GM12878 (cell line): ENCODE measurements around the gene LDLRAD4. TPM values are rescaled to one million over a fixed set of nuclear protein-coding genes. Genes with fewer than 3 reads are reported as not detected.

Experiments used
- ATAC-seq: fragments of 200-7000 bp; cut with Tn5 transposase; 3 replicates; pipeline ENCODE4 v1.9.1; 2020; ENCODE audit warnings: mild to moderate bottlenecking, moderate library complexity
- BruUV-seq: library from RNA; stranded (reverse); fragments of 400-500 nt; replicated peaks from 2 replicates; lab custom pipeline; 2021; lab: Mats Ljungman, UMichigan
- CTCF ChIA-PET: fragments of 300-600 bp; sonication (Branson Sonifier 250); formaldehyde crosslinking; extraction: SDS; loops from one replicate; lab custom pipeline; 2021; ENCODE audit warnings: inconsistent platforms; lab: Yijun Ruan, JAX
- POLR2A ChIA-PET: fragments of 350-600 bp; formaldehyde crosslinking; extraction: SDS; loops from one replicate; lab custom pipeline; 2021; ENCODE audit warnings: inconsistent platforms; lab: Charles Lee
- RAD21 ChIA-PET: fragments of 300-600 bp; sonication (Branson Sonifier 250); formaldehyde crosslinking; loops from one replicate; lab custom pipeline; 2023; ENCODE audit warnings: antibody characterized with exemption; ENCODE audit not compliant: unreplicated experiment; lab: Charles Lee
- SMC1A ChIA-PET: fragments of 300-600 bp; sonication (Branson Sonifier 250); formaldehyde crosslinking; loops from one replicate; lab custom pipeline; 2023; ENCODE audit not compliant: unreplicated experiment, uncharacterized antibody; lab: Charles Lee
- DNase-seq: peaks from one replicate; pipeline ENCODE4 v3.0.0-alpha.2; 2011; ENCODE audit warnings: low read depth, low spot score
- FAIRE-seq: peaks from 3 replicates; lab custom pipeline; 2011; peaks lifted over from hg19 to GRCh38; lab: Jason Lieb, UNC
- H2AFZ ChIP-seq: 2 replicates; pipeline ENCODE4 v1.6.0; 2011; ENCODE audit warnings: low read depth, low read length, control low read depth; ENCODE audit not compliant: control insufficient read depth
- H3K27ac ChIP-seq: 2 replicates; pipeline ENCODE4 v1.5.1; 2011; ENCODE audit warnings: control low read depth; ENCODE audit not compliant: control insufficient read depth, insufficient read depth
- H3K27me3 ChIP-seq, 2 experiments: replicated peaks in 1 of 2; 2 replicates each; pipeline versions ENCODE4 v1.6.0 to v1.6.1; 2011; ENCODE audit warnings: low read length in 1 of 2; ENCODE audit not compliant: control insufficient read depth in 2 of 2, insufficient read depth in 2 of 2
- H3K36me3 ChIP-seq, 2 experiments: 2 replicates each; pipeline ENCODE4 v1.5.1; 2011; ENCODE audit warnings: low read length in 1 of 2; ENCODE audit not compliant: control insufficient read depth in 2 of 2, insufficient read depth in 2 of 2
- H3K4me1 ChIP-seq: 2 replicates; pipeline ENCODE4 v1.6.1; 2011; ENCODE audit warnings: mild to moderate bottlenecking, low read length, moderate library complexity, mixed read lengths; ENCODE audit not compliant: control insufficient read depth, insufficient read depth
- H3K4me2 ChIP-seq: 2 replicates; pipeline ENCODE4 v1.6.0; 2011; ENCODE audit warnings: control low read depth; ENCODE audit not compliant: control insufficient read depth, insufficient read depth
- H3K4me3 ChIP-seq: fragments of 200-600 bp; sonication (generic); 2 replicates; pipeline ENCODE4 v1.5.1; 2016
- H3K79me2 ChIP-seq: 2 replicates; pipeline ENCODE4 v1.6.0; 2011; ENCODE audit warnings: low read length; ENCODE audit not compliant: control insufficient read depth, insufficient read depth
- H3K9ac ChIP-seq: 2 replicates; pipeline ENCODE4 v1.8.0; 2011; ENCODE audit warnings: low read length, control low read depth, mixed read lengths; ENCODE audit not compliant: control insufficient read depth, insufficient read depth
- H3K9me3 ChIP-seq: replicated peaks from 3 replicates; pipeline ENCODE4 v1.5.1; 2011; ENCODE audit warnings: mild to moderate bottlenecking, low read length; ENCODE audit not compliant: control insufficient read depth, insufficient read depth
- H4K20me1 ChIP-seq: 2 replicates; pipeline ENCODE4 v1.6.0; 2011; ENCODE audit not compliant: control insufficient read depth, insufficient read depth
- CREB1 ChIP-seq: IDR thresholded peaks from 2 replicates; pipeline ENCODE4 v1.6.1; 2012; ENCODE audit warnings: low read depth, mild to moderate bottlenecking, inconsistent platforms
- HDAC6 ChIP-seq: fragments of 200-600 bp; sonication (generic); IDR thresholded peaks from one replicate; pipeline ENCODE4 v1.8.0; 2017; ENCODE audit warnings: antibody characterized with exemption; ENCODE audit not compliant: unreplicated experiment
- JUND ChIP-seq: IDR thresholded peaks from 2 replicates; pipeline ENCODE4 v1.6.1; 2012; ENCODE audit warnings: low read depth, mild to moderate bottlenecking, low read length, improper control_type of control experiment, moderate library complexity
- KDM1A ChIP-seq: fragments of 200-600 bp; sonication (generic); IDR thresholded peaks from 2 replicates; pipeline ENCODE4 v1.6.1; 2016; ENCODE audit warnings: borderline replicate concordance
- RB1 ChIP-seq: fragments of 450-650 bp; formaldehyde crosslinking; IDR thresholded peaks from 2 replicates; pipeline ENCODE4 v1.6.1; 2017; ENCODE audit warnings: mild to moderate bottlenecking, borderline replicate concordance
- SRF ChIP-seq, 2 experiments: IDR thresholded peaks; 2 replicates each; pipeline ENCODE4 v1.6.1; 2011; ENCODE audit warnings: low read depth in 2 of 2, low read length in 2 of 2, mild to moderate bottlenecking in 1 of 2, moderate library complexity in 1 of 2
- SUZ12 ChIP-seq: fragments of 200-600 bp; sonication (generic); IDR thresholded peaks from one replicate; pipeline ENCODE4 v1.6.1; 2018; ENCODE audit warnings: antibody characterized with exemption, mild to moderate bottlenecking; ENCODE audit not compliant: unreplicated experiment
- YBX1 ChIP-seq: fragments of 450-650 bp; IDR thresholded peaks from 2 replicates; pipeline ENCODE4 v1.6.1; 2016; ENCODE audit warnings: antibody characterized with exemption
- WGBS: methylation state at CpG from one replicate; pipeline ENCODE4 v1.1.6; 2016; ENCODE audit warnings: low lambda C conversion rate; ENCODE audit not compliant: insufficient replicate concordance, insufficient coverage; ENCODE audit errors: missing lambda C conversion rate; 5-methylcytosine and 5-hydroxymethylcytosine counted together
- in situ Hi-C: fragments of 300-500 bp; cut with MboI; formaldehyde crosslinking; loops from 9 replicates; pipeline ENCODE4 v1.14.3; 2018; ENCODE audit warnings: mixed read lengths
- intact Hi-C: fragments of 100-400 bp; cut with micrococcal nuclease; formaldehyde crosslinking; loops from one replicate; pipeline ENCODE4 v1.14.2; 2022; ENCODE audit not compliant: unreplicated experiment
- polyA plus RNA-seq, 11 experiments: library from polyadenylated mRNA; depleted of rRNA in 4 of 11; unstranded in 6 of 11; stranded (reverse) in 5 of 11; fragments of >200 nt; fragmentation: Nextera tagmentation in 4 of 11; fragmentation: Illumina TruSeq in 1 of 11; extraction: Ambion mirVana in 4 of 11; extraction: Trizol in 1 of 11; gene quantifications; 1 replicate in 1 of 11; 2 replicates in 10 of 11; pipeline versions ENCODE4 v1.2.1 to v1.2.3, GENCODE V29; 2011 to 2016; ENCODE audit warnings: inconsistent platforms in 2 of 11, missing spikeins in 2 of 11, low read depth in 1 of 11
- total RNA-seq, 4 experiments: library from RNA; depleted of rRNA in 3 of 4; stranded (reverse); fragments of >200 nt in 3 of 4; fragmentation: Illumina TruSeq in 1 of 4; extraction: Trizol in 1 of 4; gene quantifications; 2 replicates each; pipeline versions ENCODE4 v1.2.1 to v1.2.3, GENCODE V29; 2013 to 2021

LDLRAD4 gene
- total and polyA plus RNA-seq, 10 of the 15 experiments (the other 5 are each of a cell fraction or from before 2014, with no cell fraction given): 2.7 to 16.8 (median 11.2) TPM

DNA sequence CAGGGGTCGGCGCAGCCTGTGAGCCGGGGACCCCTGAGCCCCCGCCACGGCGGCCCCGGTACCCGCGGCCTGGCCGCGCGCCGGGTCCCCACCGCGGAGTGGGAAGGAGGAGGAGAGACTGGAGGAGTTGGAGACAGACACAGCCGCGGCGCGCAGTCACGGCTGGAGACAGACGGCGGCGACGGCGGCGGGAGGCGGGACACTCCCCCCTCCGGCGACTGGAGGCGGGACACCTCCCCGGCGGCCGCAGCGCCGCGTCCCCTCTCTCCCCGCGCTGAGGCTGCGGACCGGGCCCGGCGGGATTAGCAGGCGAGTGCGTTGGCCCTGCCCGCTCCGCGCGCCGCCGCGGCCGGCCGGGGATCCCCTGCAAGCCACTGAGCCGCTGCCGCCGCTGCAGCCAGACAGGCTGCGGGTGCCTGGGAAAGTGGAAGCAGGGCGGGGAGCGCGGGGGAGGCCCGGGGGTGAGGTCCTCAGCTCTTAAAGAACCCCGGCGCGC is 1.0 kb upstream of the LDLRAD4 start:
- intact Hi-C loops: loop anchor here (10.0 kb wide), 1 partner anchor 317 kb away; no protein-coding TSS in a partner anchor
- FAIRE-seq (no peak), ATAC-seq (peak; percentile 53), DNase-seq (no peak)
- no peaks in the 10 kb centered on the region for H3K36me3 ChIP-seq
- H3K79me2 ChIP-seq: no peaks in the 10 kb centered on the region
- in situ Hi-C loops: no loop called here
- H3K9ac ChIP-seq: no peak overlapping the region
- H3K27me3 ChIP-seq: peaks cover 11 to 25% of the 10 kb centered on the region in 2 experiments
- WGBS: 0% methylated on average over 35 of the region's 64 CpGs
- RAD21 ChIA-PET: interaction anchor here (1.3 kb wide), 1 partner anchor 412 kb away, joined by 3 read pairs; no protein-coding TSS in a partner anchor
- H2AFZ ChIP-seq: no peak overlapping the region
- no peaks in the 10 kb centered on the region for H3K9me3 ChIP-seq
- H3K4me3 ChIP-seq: peak overlapping the region; percentile 22; the same call in 1 of the 2 replicates
- H3K4me2 ChIP-seq: peak overlapping the region; percentile 81
- SMC1A ChIA-PET: interaction anchor here (1.4 to 1.8 kb wide), 5 partner anchors 37 to 344 kb away, joined by 3 to 12 read pairs (median 8); no protein-coding TSS in a partner anchor
- BruUV-seq: no TSS peak
- H3K4me1 ChIP-seq: no peaks in the 10 kb centered on the region
- POLR2A ChIA-PET: no interaction called here
- H3K27ac ChIP-seq: no peak overlapping the region
- no peaks in the 10 kb centered on the region for H4K20me1 ChIP-seq
- TF ChIP-seq HDAC6 (peak; percentile 29), JUND (no peak)
- CTCF ChIA-PET: interaction anchor here (1.0 to 2.0 kb wide), 4 partner anchors 136 to 344 kb away, joined by 3 to 26 read pairs (median 8); no protein-coding TSS in a partner anchor

DNA sequence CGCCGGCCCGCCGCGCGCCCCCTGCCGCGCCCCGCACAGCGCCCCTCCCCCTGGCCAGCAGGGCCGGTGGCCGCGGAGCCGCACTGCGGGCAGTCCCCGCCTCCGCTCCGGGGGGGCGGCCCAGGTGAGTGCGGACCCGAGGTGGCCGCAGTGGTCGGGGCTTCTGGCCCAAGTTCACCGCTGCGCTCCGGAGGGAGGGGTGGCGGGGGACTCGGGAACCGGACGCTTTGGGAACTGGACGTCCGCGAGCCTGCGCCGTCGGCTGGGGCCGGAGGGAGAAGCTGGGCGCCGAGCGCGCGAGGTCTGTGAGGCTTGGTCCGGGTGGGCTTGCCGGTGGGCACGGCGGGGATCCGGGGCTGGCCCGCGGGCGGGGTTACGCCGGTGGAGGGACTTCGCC is 591 bp upstream of the LDLRAD4 start:
- H3K27ac ChIP-seq: no peak overlapping the region
- no peaks in the 10 kb centered on the region for H4K20me1 ChIP-seq
- ATAC-seq (no peak), DNase-seq (no peak), FAIRE-seq (no peak)
- POLR2A ChIA-PET: no interaction called here
- H2AFZ ChIP-seq: no peak overlapping the region
- no peaks in the 10 kb centered on the region for H3K9me3 ChIP-seq
- H3K4me3 ChIP-seq: peak overlapping the region; percentile 22; the same call in 1 of the 2 replicates
- H3K36me3 ChIP-seq: no peaks in the 10 kb centered on the region
- TF ChIP-seq SUZ12 (no peak), CREB1 (no peak), SRF (IDR thresholded peaks at IDR 0.05; ENCODE audit: low read depth in 2 of 2, low read length in 2 of 2) (no peak), YBX1 (no peak), RB1 (no peak), KDM1A (no peak)
- in situ Hi-C loops: no loop called here
- peak overlapping the region; percentile 81; the same call in 1 of the 2 replicates for H3K4me2 ChIP-seq
- H3K79me2 ChIP-seq: no peaks in the 10 kb centered on the region
- intact Hi-C loops: loop anchor here (10.0 kb wide), 1 partner anchor 317 kb away; no protein-coding TSS in a partner anchor
- SMC1A ChIA-PET: no interaction called here
- H3K27me3 ChIP-seq: peaks cover 12 to 25% of the 10 kb centered on the region in 2 experiments
- BruUV-seq: no TSS peak
- no peaks in the 10 kb centered on the region for H3K4me1 ChIP-seq
- RAD21 ChIA-PET: interaction anchor here (1.3 kb wide), 1 partner anchor 412 kb away, joined by 3 read pairs; no protein-coding TSS in a partner anchor
- CTCF ChIA-PET: interaction anchor here (1.0 to 2.0 kb wide), 2 partner anchors 284 to 339 kb away, joined by 3 to 5 read pairs; no protein-coding TSS in a partner anchor
- no peak overlapping the region for H3K9ac ChIP-seq
- WGBS: 11% methylated on average over 11 of the region's 53 CpGs
